Sigmoid colon (tissue), 7 donors: ENCODE measurements around the gene HHEX. TPM values are rescaled to one million over a fixed set of nuclear protein-coding genes. Genes with fewer than 3 reads are reported as not detected.
A peak's percentile ranks its signal among the peaks of the same experiment; 100 is the strongest.

Experiments used
- DNase-seq: peaks from one replicate; pipeline ENCODE4 v3.0.0-alpha.2; 2019
- H3K27ac ChIP-seq, 4 donors: fragments of 200-600 bp; sonication (generic); one replicate each; pipeline ENCODE4 v1.5.1; 2016 to 2019; ENCODE audit warnings: mild to moderate bottlenecking in 1 of 4
- H3K27me3 ChIP-seq, 3 donors: fragments of 200-600 bp; sonication (generic); one replicate each; pipeline ENCODE4 v1.5.1; 2019; ENCODE audit warnings: mild to moderate bottlenecking in 1 of 3
- H3K36me3 ChIP-seq, 4 donors: fragments of 200-600 bp; sonication (generic); one replicate each; pipeline ENCODE4 v1.5.1; 2016 to 2019
- H3K4me1 ChIP-seq, 4 donors: fragments of 200-600 bp; sonication (generic); one replicate each; pipeline ENCODE4 v1.5.1; 2017 to 2019
- H3K4me3 ChIP-seq, 4 donors: fragments of 200-600 bp; sonication (generic); one replicate each; pipeline ENCODE4 v1.5.1; 2017 to 2019; ENCODE audit warnings: mild to moderate bottlenecking in 2 of 4, moderate library complexity in 1 of 4
- H3K9me3 ChIP-seq, 4 donors: fragments of 200-600 bp in 3 of 4; sonication (generic) in 3 of 4; one replicate each; pipeline versions ENCODE4 v1.5.1 to v1.6.1; 2013 to 2019
- CTCF ChIP-seq, 4 experiments: fragments of 450-650 bp in 3 of 4; fragments of 200-600 bp in 1 of 4; IDR thresholded peaks; one replicate each; pipeline ENCODE4 v1.5.1; 2016 to 2019; ENCODE audit warnings: antibody characterized with exemption in 4 of 4, mild to moderate bottlenecking in 3 of 4, moderate library complexity in 2 of 4
- EP300 ChIP-seq, 4 donors: sonication (generic); formaldehyde crosslinking; IDR thresholded peaks; one replicate each; pipeline ENCODE4 v1.6.1; 2017; ENCODE audit warnings: antibody characterized with exemption in 4 of 4
- POLR2A ChIP-seq, 2 donors: fragments of 450-650 bp; IDR thresholded peaks; one replicate each; pipeline ENCODE4 v1.6.1; 2016; ENCODE audit warnings: antibody characterized with exemption in 2 of 2, mild to moderate bottlenecking in 2 of 2, moderate library complexity in 2 of 2
- POLR2AphosphoS5 ChIP-seq, 4 donors: sonication (generic); formaldehyde crosslinking; IDR thresholded peaks; one replicate each; pipeline ENCODE4 v1.6.1; 2017; ENCODE audit warnings: antibody characterized with exemption in 4 of 4
- WGBS, 2 donors: extraction: QIAGEN DNeasy Blood & Tissue Kit; methylation state at CpG; one replicate each; pipeline ENCODE4 v1.1.7; 2013; 5-methylcytosine and 5-hydroxymethylcytosine counted together
- intact Hi-C: fragments of 100-400 bp; cut with DNase I; formaldehyde crosslinking; loops from one replicate; pipeline ENCODE4 v1.15.1; 2023
- polyA plus RNA-seq, 3 donors: library from polyadenylated mRNA; stranded (reverse); fragments of 200-250 nt; gene quantifications; one replicate each; pipeline ENCODE4 v1.2.3, GENCODE V29; 2013
- total RNA-seq, 4 donors: library from RNA; depleted of rRNA; stranded (reverse); fragments of >200 nt; gene quantifications; one replicate each; pipeline ENCODE4 v1.1.0, GENCODE V29; 2016
- donor health status: healthy with polysubstance abuse.
- donor health status: Bipolar disorder and iron deficiency.
- donor health status: healthy.

The HHEX gene
- total and polyA plus RNA-seq, 7 donors = 2.8 to 13.2 (median 6.6) TPM

- Histone ChIP-seq H3K27ac (no peak overlapping the region), H3K4me3 (no peak overlapping the region), H3K36me3 (no peaks in the 10 kb centered on the region), H3K27me3 (no peaks in the 10 kb centered on the region), H3K4me1 (no peaks in the 10 kb centered on the region), H3K9me3 (peaks cover 0 to 2% (median 1%) of the 10 kb centered on the region in 4 donors)
- TF ChIP-seq POLR2A (IDR thresholded peaks at IDR 0.05) (no peak), POLR2AphosphoS5 (IDR thresholded peaks at IDR 0.05) (no peak), CTCF (IDR thresholded peaks at IDR 0.05) (no peak), EP300 (IDR thresholded peaks at IDR 0.05) (no peak)
- intact Hi-C loops = no loop called here
- no peak for DNase-seq
- WGBS, 2 donors = 96% methylated on average over 6 of the region's 6 CpGs
Observed at GRCh38 chr10:92667078-92667477, 22.7 kb upstream of the HHEX start.

GRCh38 chr10:92677708-92678107 is 12.0 kb upstream of the HHEX start:
- Histone ChIP-seq H3K4me1 (no peaks in the 10 kb centered on the region), H3K4me3 (no peak overlapping the region), H3K9me3 (no peaks in the 10 kb centered on the region), H3K27ac (no peak overlapping the region), H3K27me3 (no peaks in the 10 kb centered on the region), H3K36me3 (no peaks in the 10 kb centered on the region)
- no peak for DNase-seq
- TF ChIP-seq CTCF (IDR thresholded peaks at IDR 0.05) (no peak), POLR2A (IDR thresholded peaks at IDR 0.05) (no peak), POLR2AphosphoS5 (IDR thresholded peaks at IDR 0.05) (no peak), EP300 (IDR thresholded peaks at IDR 0.05) (no peak)
- intact Hi-C loops = no loop called here

GRCh38 chr10:92678206-92678605 is 11.5 kb upstream of the HHEX start:
- H3K27ac ChIP-seq = no peak overlapping the region
- WGBS, 2 donors = 91 to 92% methylated on average over 5 of the region's 5 CpGs
- intact Hi-C loops = no loop called here
- no peaks in the 10 kb centered on the region for H3K36me3 ChIP-seq
- TF ChIP-seq POLR2AphosphoS5 (IDR thresholded peaks at IDR 0.05) = no peak
- no peak for TF ChIP-seq POLR2A (IDR thresholded peaks at IDR 0.05)
- no peak for TF ChIP-seq CTCF (IDR thresholded peaks at IDR 0.05)
- no peak for TF ChIP-seq EP300 (IDR thresholded peaks at IDR 0.05)
- no peaks in the 10 kb centered on the region for H3K4me1 ChIP-seq
- no peak overlapping the region for H3K4me3 ChIP-seq
- H3K27me3 ChIP-seq = no peaks in the 10 kb centered on the region
- no peak for DNase-seq
- no peaks in the 10 kb centered on the region for H3K9me3 ChIP-seq

- Histone ChIP-seq H3K9me3 (peaks cover 0 to 6% (median 2%) of the 10 kb centered on the region in 4 donors), H3K36me3 (no peaks in the 10 kb centered on the region), H3K27me3 (no peaks in the 10 kb centered on the region), H3K27ac (no peak overlapping the region), H3K4me3 (no peak overlapping the region), H3K4me1 (no peaks in the 10 kb centered on the region)
- intact Hi-C loops = no loop called here
- no peak for DNase-seq
- WGBS, 2 donors = 87 to 90% methylated on average over 2 of the region's 2 CpGs
- TF ChIP-seq CTCF (IDR thresholded peaks at IDR 0.05) = no peak
Observed at GRCh38 chr10:92681306-92681834, 8.4 kb upstream of the HHEX start.

- WGBS, 2 donors = 56 to 69% methylated on average over 5 of the region's 5 CpGs
- H3K27ac ChIP-seq = peak overlapping the region; percentile 79 to 92 (median 86)
- intact Hi-C loops = loop anchor here (2.0 kb wide), 2 partner anchors 68 to 98 kb away; no protein-coding TSS in a partner anchor
Observed at GRCh38 chr10:92688573-92688926, 1.2 kb upstream of the HHEX start.

More at GRCh38 chr10:92688573-92688926, 1.2 kb upstream of the HHEX start:
- peaks cover 0 to 34% (median 15%) of the 10 kb centered on the region in 4 donors for H3K4me1 ChIP-seq
- no peak for DNase-seq
- TF ChIP-seq POLR2A (IDR thresholded peaks at IDR 0.05) (no peak), CTCF (IDR thresholded peaks at IDR 0.05) (no peak), POLR2AphosphoS5 (IDR thresholded peaks at IDR 0.05) (no peak), EP300 (IDR thresholded peaks at IDR 0.05) (no peak)
- no peaks in the 10 kb centered on the region for H3K36me3 ChIP-seq
- H3K4me3 ChIP-seq = peak overlapping the region; percentile 64 to 76 (median 74)
- H3K9me3 ChIP-seq = peaks cover 0 to 6% (median 2%) of the 10 kb centered on the region in 4 donors
- H3K27me3 ChIP-seq = peaks cover 0 to 27% (median 2%) of the 10 kb centered on the region in 3 donors
